Body of pancreas (tissue), 4 donors: ENCODE data around the gene AK5.

Source experiments
- CTCF ChIP-seq, 7 experiments: fragments of 450-650 bp in 4 of 7; fragments of 200-600 bp in 3 of 7; sonication (generic) in 3 of 7; IDR thresholded peaks; one replicate each; pipeline ENCODE4 v1.5.1; 2016 to 2019; ENCODE audit warnings: antibody characterized with exemption in 7 of 7
- POLR2A ChIP-seq, 3 donors: fragments of 450-650 bp; IDR thresholded peaks; one replicate each; pipeline ENCODE4 v1.6.1; 2016; ENCODE audit warnings: antibody characterized with exemption in 3 of 3, mild to moderate bottlenecking in 2 of 3

GRCh38 chr1:77544845-77545244, 263.0 kb downstream of the AK5 start:
- TF ChIP-seq CTCF (IDR thresholded peaks at IDR 0.05) (no peak), POLR2A (IDR thresholded peaks at IDR 0.05) (no peak)
